Mucosa of descending colon (tissue), 3 donors: Measurements from ENCODE around the gene USP50. TPM values are rescaled to one million over a fixed set of nuclear protein-coding genes. Genes with fewer than 3 reads are reported as not detected.

Experiments used
- ATAC-seq: fragments of 200-7000 bp; cut with Tn5 transposase; one replicate; pipeline ENCODE4 v1.9.1; 2020; ENCODE audit warnings: mild to moderate bottlenecking, moderate library complexity
- DNase-seq, 3 donors: peaks; one replicate each; pipeline ENCODE4 v3.0.0-alpha.2; 2020
- H3K36me3 ChIP-seq: fragments of 200-600 bp; one replicate; pipeline ENCODE4 v1.8.0; 2021; ENCODE audit warnings: low read depth, mild to moderate bottlenecking
- H3K4me1 ChIP-seq: fragments of 200-600 bp; one replicate; pipeline ENCODE4 v1.8.0; 2021; ENCODE audit warnings: low read depth, mild to moderate bottlenecking
- H3K4me3 ChIP-seq: fragments of 200-600 bp; one replicate; pipeline ENCODE4 v1.8.0; 2021; ENCODE audit warnings: mild to moderate bottlenecking
- H3K9me3 ChIP-seq: fragments of 200-600 bp; one replicate; pipeline ENCODE4 v1.8.0; 2021; ENCODE audit warnings: mild to moderate bottlenecking
- intact Hi-C, 2 donors: fragments of 100-400 bp; cut with DNase I in 1 of 2; cut with micrococcal nuclease in 1 of 2; formaldehyde crosslinking; loops; one replicate each; pipeline versions ENCODE4 v1.11.0 to v1.11.1; 2022; cut with DNase I, micrococcal nuclease
- total RNA-seq, 3 donors: library from RNA; stranded (reverse); fragmentation: NEBNext Ultra II Directional in 2 of 3; extraction: Animal tissue kit (Norgen Biotek cat#: 25700) in 2 of 3; gene quantifications; one replicate each; pipeline versions ENCODE4 v1.2.1 to v1.2.4, GENCODE V29; 2021 to 2023
- TF ChIP-seq, protein P1 (sequence below): fragments of 200-600 bp; IDR thresholded peaks from one replicate; pipeline ENCODE4 v1.8.0; 2022; ENCODE audit warnings: antibody characterized with exemption, mild to moderate bottlenecking
- donor health status: DM: no; HTN: no; CAD: no; lungs with moderate emphysema.
- donor health status: DM: no; HTN: no; CAD: no.
- donor health status: DM: no; HTN: yes; CAD: no.

Gene USP50
- total RNA-seq, 3 donors from 2014 or later: 0.38 to 0.55 TPM; not detected in 1

DNA sequence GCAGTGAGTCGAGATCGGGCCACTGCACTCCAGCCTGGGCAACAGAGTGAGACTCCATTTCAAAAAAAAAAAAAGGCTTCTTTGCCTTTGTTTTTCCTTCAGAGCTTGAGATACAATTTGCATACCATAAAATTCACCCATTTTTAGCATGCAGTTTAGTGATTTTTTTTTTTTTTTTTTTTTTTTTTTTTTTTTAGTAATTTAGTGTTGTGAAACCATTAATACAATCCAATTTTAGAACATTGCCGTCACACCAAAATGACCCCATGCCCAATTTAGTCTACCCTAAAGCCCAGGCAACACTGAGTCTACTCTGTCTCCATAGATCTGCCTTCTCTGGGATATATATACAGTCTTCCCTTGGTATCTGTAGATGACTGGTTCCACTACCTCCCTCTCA, 61.1 kb downstream of the USP50 start:
- TF ChIP-seq, protein P1, sequence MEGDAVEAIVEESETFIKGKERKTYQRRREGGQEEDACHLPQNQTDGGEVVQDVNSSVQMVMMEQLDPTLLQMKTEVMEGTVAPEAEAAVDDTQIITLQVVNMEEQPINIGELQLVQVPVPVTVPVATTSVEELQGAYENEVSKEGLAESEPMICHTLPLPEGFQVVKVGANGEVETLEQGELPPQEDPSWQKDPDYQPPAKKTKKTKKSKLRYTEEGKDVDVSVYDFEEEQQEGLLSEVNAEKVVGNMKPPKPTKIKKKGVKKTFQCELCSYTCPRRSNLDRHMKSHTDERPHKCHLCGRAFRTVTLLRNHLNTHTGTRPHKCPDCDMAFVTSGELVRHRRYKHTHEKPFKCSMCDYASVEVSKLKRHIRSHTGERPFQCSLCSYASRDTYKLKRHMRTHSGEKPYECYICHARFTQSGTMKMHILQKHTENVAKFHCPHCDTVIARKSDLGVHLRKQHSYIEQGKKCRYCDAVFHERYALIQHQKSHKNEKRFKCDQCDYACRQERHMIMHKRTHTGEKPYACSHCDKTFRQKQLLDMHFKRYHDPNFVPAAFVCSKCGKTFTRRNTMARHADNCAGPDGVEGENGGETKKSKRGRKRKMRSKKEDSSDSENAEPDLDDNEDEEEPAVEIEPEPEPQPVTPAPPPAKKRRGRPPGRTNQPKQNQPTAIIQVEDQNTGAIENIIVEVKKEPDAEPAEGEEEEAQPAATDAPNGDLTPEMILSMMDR: no peak
- intact Hi-C loops: no loop called here
- Histone ChIP-seq H3K9me3 (no peaks in the 10 kb centered on the region), H3K4me3 (no peak overlapping the region), H3K4me1 (no peaks in the 10 kb centered on the region), H3K36me3 (peaks cover 4% of the 10 kb centered on the region)
- no peak for ATAC-seq
- no peak for DNase-seq

- H3K36me3 ChIP-seq: peaks cover 4% of the 10 kb centered on the region
- H3K4me1 ChIP-seq: no peaks in the 10 kb centered on the region
- TF ChIP-seq, protein P1: no peak
- intact Hi-C loops: no loop called here
- no peak for ATAC-seq
- no peak overlapping the region for H3K4me3 ChIP-seq
- H3K9me3 ChIP-seq: no peaks in the 10 kb centered on the region
- DNase-seq: no peak
Measured at GRCh38 chr15:50484781-50485180, 61.7 kb downstream of the USP50 start.

- H3K9me3 ChIP-seq: no peaks in the 10 kb centered on the region
- no peaks in the 10 kb centered on the region for H3K4me1 ChIP-seq
- H3K36me3 ChIP-seq: no peaks in the 10 kb centered on the region
- no peak overlapping the region for H3K4me3 ChIP-seq
- TF ChIP-seq, protein P1: no peak
- DNase-seq (no peak), ATAC-seq (no peak)
- intact Hi-C loops: no loop called here
Measured at GRCh38 chr15:50476143-50476542, 70.3 kb downstream of the USP50 start.

- no peaks in the 10 kb centered on the region for H3K36me3 ChIP-seq
- H3K4me1 ChIP-seq: no peaks in the 10 kb centered on the region
- H3K4me3 ChIP-seq: no peak overlapping the region
- TF ChIP-seq, protein P1: no peak
- ATAC-seq: no peak
- intact Hi-C loops: no loop called here
- H3K9me3 ChIP-seq: no peaks in the 10 kb centered on the region
- no peak for DNase-seq
Measured at GRCh38 chr15:50471072-50471471, 75.4 kb downstream of the USP50 start.

GRCh38 chr15:50463423-50464358, 82.8 kb downstream of the USP50 start:
- DNase-seq (no peak), ATAC-seq (no peak)
- no peaks in the 10 kb centered on the region for H3K36me3 ChIP-seq

More at GRCh38 chr15:50463423-50464358, 82.8 kb downstream of the USP50 start:
- intact Hi-C loops: no loop called here
- Histone ChIP-seq H3K9me3 (no peaks in the 10 kb centered on the region), H3K4me1 (no peaks in the 10 kb centered on the region), H3K4me3 (no peak overlapping the region)
- TF ChIP-seq, protein P1: no peak
